Measurements from ENCODE around the gene LIG3.

DNA sequence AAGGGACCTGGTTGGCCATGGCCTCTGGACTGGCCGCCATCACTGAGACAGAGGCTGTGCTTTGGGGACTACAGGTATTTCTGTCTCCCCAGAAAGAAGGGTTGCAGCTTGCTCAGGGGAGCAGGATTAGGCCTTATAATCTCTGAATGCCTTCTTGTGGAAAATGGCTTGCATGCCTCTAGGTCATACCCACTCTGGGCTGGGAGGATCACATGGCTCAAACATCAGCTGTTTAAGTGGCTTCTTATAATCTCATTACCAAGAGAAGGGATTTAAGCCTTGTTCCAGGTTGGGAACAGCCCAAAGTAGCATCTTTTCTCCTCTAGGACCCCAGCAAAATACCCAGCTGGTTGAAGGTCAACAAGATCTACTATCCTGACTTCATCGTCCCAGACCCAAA is 19.1 kb downstream of the LIG3 start:
- TF ChIP-seq POLR2A (IDR thresholded peaks at IDR 0.05) = no peak
- TF ChIP-seq POLR2AphosphoS5 (IDR thresholded peaks at IDR 0.05) = no peak
- TF ChIP-seq, protein P1, sequence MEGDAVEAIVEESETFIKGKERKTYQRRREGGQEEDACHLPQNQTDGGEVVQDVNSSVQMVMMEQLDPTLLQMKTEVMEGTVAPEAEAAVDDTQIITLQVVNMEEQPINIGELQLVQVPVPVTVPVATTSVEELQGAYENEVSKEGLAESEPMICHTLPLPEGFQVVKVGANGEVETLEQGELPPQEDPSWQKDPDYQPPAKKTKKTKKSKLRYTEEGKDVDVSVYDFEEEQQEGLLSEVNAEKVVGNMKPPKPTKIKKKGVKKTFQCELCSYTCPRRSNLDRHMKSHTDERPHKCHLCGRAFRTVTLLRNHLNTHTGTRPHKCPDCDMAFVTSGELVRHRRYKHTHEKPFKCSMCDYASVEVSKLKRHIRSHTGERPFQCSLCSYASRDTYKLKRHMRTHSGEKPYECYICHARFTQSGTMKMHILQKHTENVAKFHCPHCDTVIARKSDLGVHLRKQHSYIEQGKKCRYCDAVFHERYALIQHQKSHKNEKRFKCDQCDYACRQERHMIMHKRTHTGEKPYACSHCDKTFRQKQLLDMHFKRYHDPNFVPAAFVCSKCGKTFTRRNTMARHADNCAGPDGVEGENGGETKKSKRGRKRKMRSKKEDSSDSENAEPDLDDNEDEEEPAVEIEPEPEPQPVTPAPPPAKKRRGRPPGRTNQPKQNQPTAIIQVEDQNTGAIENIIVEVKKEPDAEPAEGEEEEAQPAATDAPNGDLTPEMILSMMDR (IDR thresholded peaks at IDR 0.05) = no peak
- no peak for TF ChIP-seq EP300 (IDR thresholded peaks at IDR 0.05; ENCODE audit: low read depth)
